CD4-positive, alpha-beta T cell treated with Interleukin-17A for 4 hours (primary cell): ENCODE measurements around the gene LDLRAD4.

Experiments used
- DNase-seq: peaks from one replicate; pipeline ENCODE4 v3.0.0-alpha.2; 2020; ENCODE audit warnings: mixed read lengths

LDLRAD4 gene

GRCh38 chr18:13392899-13393298, 174.3 kb downstream of the LDLRAD4 start:
- DNase-seq = no peak

- DNase-seq = no peak
Observed at GRCh38 chr18:13393338-13393737, 174.8 kb downstream of the LDLRAD4 start.

GRCh38 chr18:13394801-13395200, 176.2 kb downstream of the LDLRAD4 start:
- DNase-seq = no peak

- DNase-seq = no peak
Observed at GRCh38 chr18:13395577-13395976, 177.0 kb downstream of the LDLRAD4 start.

GRCh38 chr18:13397504-13398163, 179.1 kb downstream of the LDLRAD4 start:
- no peak for DNase-seq

- no peak for DNase-seq
Observed at GRCh38 chr18:13398631-13399030, 180.1 kb downstream of the LDLRAD4 start.

- DNase-seq = no peak
Observed at GRCh38 chr18:13399511-13399910, 181.0 kb downstream of the LDLRAD4 start.

- no peak for DNase-seq
Observed at GRCh38 chr18:13400636-13401315, 182.2 kb downstream of the LDLRAD4 start.

GRCh38 chr18:13401404-13401803, 182.8 kb downstream of the LDLRAD4 start:
- DNase-seq = peak; percentile 28

GRCh38 chr18:13401826-13402225, 183.3 kb downstream of the LDLRAD4 start:
- DNase-seq = peak; percentile 40

- no peak for DNase-seq
Observed at GRCh38 chr18:13403786-13404549, 185.4 kb downstream of the LDLRAD4 start.

GRCh38 chr18:13405305-13406038, 186.9 kb downstream of the LDLRAD4 start:
- DNase-seq = no peak

- DNase-seq = no peak
Observed at GRCh38 chr18:13406049-13406615, 187.6 kb downstream of the LDLRAD4 start.

- no peak for DNase-seq
Observed at GRCh38 chr18:13406736-13407135, 188.2 kb downstream of the LDLRAD4 start.

- DNase-seq = no peak
Observed at GRCh38 chr18:13407484-13407883, 188.9 kb downstream of the LDLRAD4 start.

- no peak for DNase-seq
Observed at GRCh38 chr18:13409026-13409425, 190.5 kb downstream of the LDLRAD4 start.

- DNase-seq = no peak
Observed at GRCh38 chr18:13409997-13410396, 191.4 kb downstream of the LDLRAD4 start.

- DNase-seq = no peak
Observed at GRCh38 chr18:13410471-13410870, 191.9 kb downstream of the LDLRAD4 start.

- no peak for DNase-seq
Observed at GRCh38 chr18:13412017-13412416, 193.5 kb downstream of the LDLRAD4 start.

GRCh38 chr18:13412901-13413300, 194.3 kb downstream of the LDLRAD4 start:
- DNase-seq = no peak

- no peak for DNase-seq
Observed at GRCh38 chr18:13414102-13414501, 195.5 kb downstream of the LDLRAD4 start.

- DNase-seq = no peak
Observed at GRCh38 chr18:13414521-13414920, 196.0 kb downstream of the LDLRAD4 start.

GRCh38 chr18:13415736-13416135, 197.2 kb downstream of the LDLRAD4 start:
- DNase-seq = no peak
